Measurements from ENCODE around the gene DHODH. TPM values are rescaled to one million over a fixed set of nuclear protein-coding genes. Genes with fewer than 3 reads are reported as not detected.

DHODH gene
- total and polyA plus RNA-seq, 2 of the 4 experiments (the other 2 are of a cell fraction), result 3.2 to 4.1 TPM

DNA sequence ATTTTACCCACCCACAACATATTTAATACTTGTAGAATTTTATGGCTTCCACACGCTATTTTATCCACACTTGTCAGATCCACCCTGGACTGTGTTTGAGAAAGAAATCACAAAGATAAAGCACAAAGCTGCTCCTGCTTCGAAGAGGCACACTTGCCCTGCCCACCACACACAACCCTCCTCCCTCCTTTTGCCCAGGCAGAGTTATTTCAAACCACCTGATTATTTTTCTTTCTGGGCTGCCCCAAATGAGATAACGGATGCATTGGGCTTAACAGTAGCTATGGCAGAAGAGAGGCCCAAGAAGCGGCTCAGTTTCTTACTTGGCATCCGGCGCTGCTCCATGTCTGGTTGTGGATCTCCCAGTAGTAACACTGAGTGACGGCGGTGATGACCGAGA is 35.5 kb upstream of the DHODH start:
- Histone ChIP-seq H3K79me1 (ENCODE audit: low read depth in 1 of 2, low read length in 2 of 2) (no peaks in the 10 kb centered on the region), H2BK20ac (ENCODE audit: low read depth, low read length) (no peak overlapping the region), H2AK5ac (ENCODE audit: low read depth, low read length) (no peak overlapping the region), H3K9me3 (ENCODE audit: control insufficient read depth, insufficient read depth, low read length) (no peaks in the 10 kb centered on the region), H2BK15ac (ENCODE audit: low read depth, low read length) (no peak overlapping the region), H3K14ac (replicated peaks; ENCODE audit: low read depth, low read length) (no peak overlapping the region), H3K9ac (ENCODE audit: low read depth, low read length) (no peak overlapping the region), H4K8ac (ENCODE audit: low read depth in 2 of 2, low read length in 2 of 2) (no peak overlapping the region), H4K20me1 (ENCODE audit: insufficient read depth, low read length) (no peaks in the 10 kb centered on the region), H3K18ac (ENCODE audit: low read depth, low read length) (no peak overlapping the region), H3K9me1 (ENCODE audit: insufficient read depth, low read length) (no peaks in the 10 kb centered on the region), H3K56ac (ENCODE audit: extremely low read depth, insufficient read depth, low read length) (no peak overlapping the region), H3K4me1 (ENCODE audit: control insufficient read depth, insufficient read depth, low read length) (no peaks in the 10 kb centered on the region), H2BK120ac (ENCODE audit: low read depth, low read length) (no peak overlapping the region), H2BK5ac (ENCODE audit: low read depth, low read length, poor library complexity, severe bottlenecking) (no peak overlapping the region), H4K5ac (ENCODE audit: low read depth, low read length) (no peak overlapping the region), H2AFZ (replicated peaks; ENCODE audit: low read length, poor library complexity) (peak overlapping the region; percentile 39), H2AK9ac (replicated peaks; ENCODE audit: low read depth, low read length, poor library complexity) (no peak overlapping the region), H3K27me3 (ENCODE audit: control insufficient read depth, insufficient read depth, low read length) (peaks cover 5% of the 10 kb centered on the region; the same call in 1 of the 2 replicates), H4K91ac (ENCODE audit: insufficient read depth, low read depth, low read length) (no peak overlapping the region), H3K23ac (ENCODE audit: low read depth, low read length) (no peak overlapping the region), H3K4ac (ENCODE audit: low read depth, low read length) (no peak overlapping the region), H3K4me3 (ENCODE audit: insufficient read depth, low read depth, low read length) (no peak overlapping the region), H3K27ac (ENCODE audit: insufficient read depth, low read length) (no peak overlapping the region), H3K4me2 (ENCODE audit: low read depth, low read length) (no peak overlapping the region), H3K36me3 (ENCODE audit: control insufficient read depth, insufficient read depth, low read length) (no peaks in the 10 kb centered on the region)
- intact Hi-C loops (cut with micrococcal nuclease) (no loop called here), dilution Hi-C loops (cut with HindIII; ENCODE audit: low sequenced_read_pairs, unreplicated experiment) (no loop called here), in situ Hi-C loops (cut with MboI; ENCODE audit: low sequenced_read_pairs) (no loop called here)
- ATAC-seq (ENCODE audit: low read depth) (no peak), DNase-seq (no peak)
- CTCF ChIA-PET, result interaction anchor here (1.4 kb wide), 1 partner anchor 90 kb away, joined by 4 read pairs; no protein-coding TSS in a partner anchor
- WGBS, 2 experiments (ENCODE audit: extremely low coverage in 2 of 2, insufficient read length in 1 of 2), result 40% methylated on average over 2 of the region's 9 CpGs; no CpG with 5 or more reads in 1 of the 2 experiments
- no peak for TF ChIP-seq BHLHE40 (IDR thresholded peaks at IDR 0.05; ENCODE audit: low read depth, low read length)
- no peak for TF ChIP-seq RAD21 (IDR thresholded peaks at IDR 0.05; ENCODE audit: low read length)
- TF ChIP-seq NFE2L2 (IDR thresholded peaks at IDR 0.05; ENCODE audit: low read depth, low read length), result no peak
- TF ChIP-seq, protein P1, sequence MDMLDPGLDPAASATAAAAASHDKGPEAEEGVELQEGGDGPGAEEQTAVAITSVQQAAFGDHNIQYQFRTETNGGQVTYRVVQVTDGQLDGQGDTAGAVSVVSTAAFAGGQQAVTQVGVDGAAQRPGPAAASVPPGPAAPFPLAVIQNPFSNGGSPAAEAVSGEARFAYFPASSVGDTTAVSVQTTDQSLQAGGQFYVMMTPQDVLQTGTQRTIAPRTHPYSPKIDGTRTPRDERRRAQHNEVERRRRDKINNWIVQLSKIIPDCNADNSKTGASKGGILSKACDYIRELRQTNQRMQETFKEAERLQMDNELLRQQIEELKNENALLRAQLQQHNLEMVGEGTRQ (IDR thresholded peaks at IDR 0.05; ENCODE audit: low read depth, low read length), result no peak
- TF ChIP-seq CHD1 (IDR thresholded peaks at IDR 0.05; ENCODE audit: low read depth, low read length), result no peak
- TF ChIP-seq, protein P2, sequence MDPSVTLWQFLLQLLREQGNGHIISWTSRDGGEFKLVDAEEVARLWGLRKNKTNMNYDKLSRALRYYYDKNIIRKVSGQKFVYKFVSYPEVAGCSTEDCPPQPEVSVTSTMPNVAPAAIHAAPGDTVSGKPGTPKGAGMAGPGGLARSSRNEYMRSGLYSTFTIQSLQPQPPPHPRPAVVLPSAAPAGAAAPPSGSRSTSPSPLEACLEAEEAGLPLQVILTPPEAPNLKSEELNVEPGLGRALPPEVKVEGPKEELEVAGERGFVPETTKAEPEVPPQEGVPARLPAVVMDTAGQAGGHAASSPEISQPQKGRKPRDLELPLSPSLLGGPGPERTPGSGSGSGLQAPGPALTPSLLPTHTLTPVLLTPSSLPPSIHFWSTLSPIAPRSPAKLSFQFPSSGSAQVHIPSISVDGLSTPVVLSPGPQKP (IDR thresholded peaks at IDR 0.05; ENCODE audit: borderline replicate concordance, low read depth, low read length), result no peak
- no peak for TF ChIP-seq FOS (IDR thresholded peaks at IDR 0.05; ENCODE audit: low read depth, low read length)
- no peak for TF ChIP-seq MXI1 (IDR thresholded peaks at IDR 0.05; ENCODE audit: borderline replicate concordance, low read depth, low read length)
- TF ChIP-seq MAFK (IDR thresholded peaks at IDR 0.05; ENCODE audit: low read depth, low read length), result no peak
- no peak for TF ChIP-seq CEBPB (IDR thresholded peaks at IDR 0.05; ENCODE audit: low read depth, low read length)
- no peak for TF ChIP-seq MAZ (IDR thresholded peaks at IDR 0.05; ENCODE audit: borderline replicate concordance, low read depth, low read length)
- TF ChIP-seq RFX5 (IDR thresholded peaks at IDR 0.05; ENCODE audit: low read depth, low read length), result no peak
- no peak for TF ChIP-seq POLR2A (IDR thresholded peaks at IDR 0.05; ENCODE audit: low read depth, low read length)
- no peak for TF ChIP-seq RCOR1 (IDR thresholded peaks at IDR 0.05; ENCODE audit: insufficient replicate concordance, low read length)
- no TSS peak for BruUV-seq (replicated peaks)
- POLR2A ChIA-PET (ENCODE audit: unreplicated experiment), result no interaction called here
